Spleen (tissue), 11 donors: ENCODE results near the gene FOXP1. TPM values are rescaled to one million over a fixed set of nuclear protein-coding genes. Genes with fewer than 3 reads are reported as not detected.
A peak's percentile ranks its signal among the peaks of the same experiment; 100 is the strongest.

ENCODE experiments used
- DNase-seq: peaks from one replicate; pipeline ENCODE4 v3.0.0-alpha.2; 2020
- H3K27ac ChIP-seq, 8 donors: fragments of 200-600 bp; sonication (generic) in 7 of 8; 1 replicate in 4 of 8; 2 replicates in 4 of 8; pipeline versions ENCODE4 v1.5.0 to v1.8.0; 2016 to 2021; ENCODE audit warnings: inconsistent platforms in 4 of 8, mild to moderate bottlenecking in 4 of 8, moderate library complexity in 1 of 8
- H3K27me3 ChIP-seq, 7 donors: fragments of 200-600 bp; sonication (generic) in 6 of 7; replicated peaks in 1 of 7; 1 replicate in 4 of 7; 2 replicates in 3 of 7; pipeline versions ENCODE4 v1.5.0 to v1.8.0; 2016 to 2021; ENCODE audit warnings: inconsistent platforms in 3 of 7, mild to moderate bottlenecking in 1 of 7
- H3K36me3 ChIP-seq, 6 donors: fragments of 200-600 bp; sonication (generic) in 5 of 6; 1 replicate in 4 of 6; 2 replicates in 2 of 6; pipeline versions ENCODE4 v1.5.0 to v1.8.0; 2016 to 2021; ENCODE audit warnings: inconsistent platforms in 2 of 6
- H3K4me1 ChIP-seq, 6 donors: fragments of 200-600 bp; sonication (generic) in 5 of 6; 1 replicate in 3 of 6; 2 replicates in 3 of 6; pipeline versions ENCODE4 v1.5.0 to v1.8.0; 2016 to 2021; ENCODE audit warnings: inconsistent platforms in 3 of 6
- H3K4me3 ChIP-seq, 8 donors: fragments of 200-600 bp; sonication (generic) in 7 of 8; 1 replicate in 4 of 8; 2 replicates in 4 of 8; pipeline versions ENCODE4 v1.5.0 to v1.8.0; 2016 to 2021; ENCODE audit warnings: inconsistent platforms in 4 of 8, mild to moderate bottlenecking in 4 of 8, moderate library complexity in 2 of 8
- H3K9me3 ChIP-seq, 8 donors: fragments of 200-600 bp; sonication (generic) in 7 of 8; 1 replicate in 4 of 8; 2 replicates in 4 of 8; pipeline versions ENCODE4 v1.5.0 to v1.8.0; 2016 to 2021; ENCODE audit warnings: inconsistent platforms in 4 of 8
- POLR2A ChIP-seq, 3 donors: fragments of 450-650 bp; IDR thresholded peaks; one replicate each; pipeline ENCODE4 v1.5.1; 2017; ENCODE audit warnings: antibody characterized with exemption in 3 of 3, mild to moderate bottlenecking in 1 of 3
- POLR2AphosphoS5 ChIP-seq, 3 donors: sonication (generic); formaldehyde crosslinking; IDR thresholded peaks; one replicate each; pipeline ENCODE4 v1.5.1; 2017; ENCODE audit warnings: antibody characterized with exemption in 3 of 3
- WGBS, 5 donors: extraction: QIAGEN DNeasy Blood & Tissue Kit in 3 of 5; methylation state at CpG; one replicate each; pipeline versions ENCODE4 v1.1.5 to v1.1.7; 2013 to 2018; 5-methylcytosine and 5-hydroxymethylcytosine counted together
- intact Hi-C: fragments of 100-400 bp; cut with DNase I; formaldehyde crosslinking; loops from one replicate; pipeline ENCODE4 v1.15.0; 2023; ENCODE audit warnings: low total_unique reads
- polyA plus RNA-seq, 3 donors: library from polyadenylated mRNA; stranded (reverse); fragments of 200-250 nt; gene quantifications; one replicate each; pipeline ENCODE4 v1.2.1, GENCODE V29; 2013
- total RNA-seq, 7 donors: library from RNA; depleted of rRNA in 3 of 7; stranded (reverse); fragments of >200 nt in 3 of 7; fragmentation: NEBNext Ultra II Directional in 4 of 7; extraction: Animal tissue kit (Norgen Biotek cat#: 25700) in 4 of 7; gene quantifications; one replicate each; pipeline versions ENCODE4 v1.1.0 to v1.2.1, GENCODE V29; 2016 to 2021
- TF ChIP-seq, protein P1 (sequence below), 11 experiments: fragments of 200-600 bp in 7 of 11; fragments of 450-650 bp in 4 of 11; sonication (generic) in 4 of 11; IDR thresholded peaks in 8 of 11; conservative IDR thresholded peaks in 3 of 11; 1 replicate in 7 of 11; 2 replicates in 4 of 11; pipeline versions ENCODE4 v1.4.0 to v1.8.0; 2016 to 2021; ENCODE audit warnings: antibody characterized with exemption in 11 of 11, inconsistent platforms in 4 of 11, mild to moderate bottlenecking in 1 of 11
- donor health status: healthy with polysubstance abuse.
- donor health status: DM: no; HTN: no; CAD: no; lungs with moderate emphysema.
- donor health status: DM: no; HTN: no; CAD: no.
- donor health status: Bipolar disorder and iron deficiency.
- donor health status: healthy.
- donor health status: DM: no; HTN: no; CAD: no.
- donor health status: DM: yes; HTN: yes; CAD: no.

Gene FOXP1
- total and polyA plus RNA-seq, 10 donors, result 11.1 to 202 (median 153) TPM

DNA sequence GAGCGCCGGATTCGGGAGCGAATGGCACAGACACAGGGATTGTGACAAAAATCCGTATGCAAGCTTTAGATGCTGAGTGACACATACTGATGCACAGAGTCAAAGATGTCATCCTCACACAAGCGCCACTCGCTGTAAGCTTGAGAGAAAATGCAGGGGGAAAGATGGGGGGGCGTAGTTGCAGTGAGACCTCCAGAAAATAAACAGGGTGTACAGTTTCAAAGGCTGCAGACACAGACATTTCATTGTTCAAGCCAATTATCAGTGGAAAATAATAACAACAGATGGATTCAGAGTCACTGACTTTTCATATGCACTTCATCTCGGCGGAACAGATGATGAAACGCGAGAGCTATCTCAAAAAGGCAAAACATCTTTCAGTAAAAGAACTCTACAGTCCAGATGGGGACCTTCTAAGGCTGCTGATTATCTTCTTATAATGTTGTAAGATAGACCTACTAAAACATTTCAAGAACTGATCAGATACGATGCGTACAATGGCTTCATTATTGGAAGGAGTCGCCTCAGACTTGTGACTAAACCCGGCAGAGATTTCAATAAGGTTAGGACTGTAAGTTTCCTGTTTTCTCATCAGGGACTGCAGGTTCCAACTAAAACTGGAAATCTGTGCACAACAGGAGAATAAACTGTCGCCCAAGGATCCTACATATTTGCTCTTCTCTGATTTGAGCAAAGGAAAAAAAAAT lies 275.4 kb downstream of the FOXP1 start:
- H3K4me1 ChIP-seq, result peaks cover 9 to 80% (median 33%) of the 10 kb centered on the region in 6 donors
- no peaks in the 10 kb centered on the region for H3K9me3 ChIP-seq
- H3K4me3 ChIP-seq, result no peak overlapping the region
- intact Hi-C loops, result loop anchor here (10.0 kb wide), 1 partner anchor 277 kb away; the partner anchor contains the start of gene FOXP1
- no peak for DNase-seq
- no peak for TF ChIP-seq POLR2AphosphoS5 (IDR thresholded peaks at IDR 0.05)
- TF ChIP-seq, protein P1, sequence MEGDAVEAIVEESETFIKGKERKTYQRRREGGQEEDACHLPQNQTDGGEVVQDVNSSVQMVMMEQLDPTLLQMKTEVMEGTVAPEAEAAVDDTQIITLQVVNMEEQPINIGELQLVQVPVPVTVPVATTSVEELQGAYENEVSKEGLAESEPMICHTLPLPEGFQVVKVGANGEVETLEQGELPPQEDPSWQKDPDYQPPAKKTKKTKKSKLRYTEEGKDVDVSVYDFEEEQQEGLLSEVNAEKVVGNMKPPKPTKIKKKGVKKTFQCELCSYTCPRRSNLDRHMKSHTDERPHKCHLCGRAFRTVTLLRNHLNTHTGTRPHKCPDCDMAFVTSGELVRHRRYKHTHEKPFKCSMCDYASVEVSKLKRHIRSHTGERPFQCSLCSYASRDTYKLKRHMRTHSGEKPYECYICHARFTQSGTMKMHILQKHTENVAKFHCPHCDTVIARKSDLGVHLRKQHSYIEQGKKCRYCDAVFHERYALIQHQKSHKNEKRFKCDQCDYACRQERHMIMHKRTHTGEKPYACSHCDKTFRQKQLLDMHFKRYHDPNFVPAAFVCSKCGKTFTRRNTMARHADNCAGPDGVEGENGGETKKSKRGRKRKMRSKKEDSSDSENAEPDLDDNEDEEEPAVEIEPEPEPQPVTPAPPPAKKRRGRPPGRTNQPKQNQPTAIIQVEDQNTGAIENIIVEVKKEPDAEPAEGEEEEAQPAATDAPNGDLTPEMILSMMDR (IDR thresholded peaks at IDR 0.05 in 8 of 11, conservative IDR thresholded peaks at IDR 0.05 in 3 of 11), result no peak
- no peak for TF ChIP-seq POLR2A (IDR thresholded peaks at IDR 0.05)
- no peaks in the 10 kb centered on the region for H3K36me3 ChIP-seq
- H3K27me3 ChIP-seq, result no peaks in the 10 kb centered on the region
- H3K27ac ChIP-seq, result no peak overlapping the region
- WGBS, 5 donors, result 85 to 91% (median 89%) methylated on average over 17 of the region's 17 CpGs

DNA sequence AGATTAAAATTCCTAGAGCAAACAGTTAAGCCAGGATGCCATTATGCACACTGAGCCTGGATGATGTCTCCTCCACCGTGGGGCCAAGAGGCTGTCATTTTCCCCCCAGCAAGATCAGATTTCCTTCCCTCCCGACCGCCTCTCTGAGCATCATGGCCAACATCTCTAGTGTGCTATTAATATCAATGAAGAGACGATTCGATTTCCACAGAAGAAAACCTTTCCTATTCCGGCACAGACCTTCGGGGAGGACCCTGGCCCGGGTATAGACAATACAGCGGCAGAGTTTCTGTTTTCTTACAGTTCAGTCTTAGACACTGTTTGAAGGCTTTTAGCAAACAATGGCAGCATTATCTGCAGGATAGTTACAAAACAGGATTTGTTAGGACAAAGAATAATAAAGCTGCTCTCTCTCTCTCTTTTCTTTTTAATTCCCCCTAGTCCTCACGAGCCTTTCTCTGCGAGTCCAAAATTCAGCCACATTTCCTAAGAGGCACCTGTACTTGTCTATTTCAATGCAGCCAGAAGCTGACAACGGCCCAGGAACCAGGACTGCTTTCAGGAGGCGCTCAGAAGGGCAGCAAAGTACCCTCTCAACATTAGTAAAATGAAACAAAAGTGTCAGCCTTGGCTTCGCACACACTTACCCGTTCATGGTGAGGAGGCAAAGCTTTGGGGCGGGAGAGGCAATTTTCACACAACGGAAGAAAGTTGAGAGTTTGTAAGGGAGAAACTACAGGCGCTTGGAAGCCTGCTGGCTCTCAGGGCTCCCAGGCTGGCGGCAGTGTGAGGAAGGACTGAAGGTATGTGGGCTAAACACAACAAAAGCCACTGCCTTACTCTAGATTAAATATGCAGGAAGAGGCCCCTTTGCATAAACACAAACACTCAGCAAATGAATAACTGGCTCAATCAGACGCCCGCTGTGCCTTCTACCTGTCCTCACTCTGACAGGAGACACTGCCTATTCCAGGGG lies 278.0 kb downstream of the FOXP1 start:
- Histone ChIP-seq H3K9me3 (no peaks in the 10 kb centered on the region), H3K36me3 (no peaks in the 10 kb centered on the region), H3K4me3 (peak overlapping the region; percentile 8 to 62 (median 33)), H3K27ac (peak overlapping the region; percentile 49 to 82 (median 76)), H3K4me1 (peaks cover 9 to 94% (median 47%) of the 10 kb centered on the region in 6 donors), H3K27me3 (no peaks in the 10 kb centered on the region)
- TF ChIP-seq POLR2A (IDR thresholded peaks at IDR 0.05) (no peak), POLR2AphosphoS5 (IDR thresholded peaks at IDR 0.05) (peak in 2 of 3 donors; percentile 44 to 47)
- DNase-seq, result peak; percentile 73
- WGBS, 5 donors, result 8 to 23% (median 15%) methylated on average over 21 of the region's 21 CpGs
- intact Hi-C loops, result loop anchor here (10.0 kb wide), 1 partner anchor 279 kb away; the partner anchor contains the start of gene FOXP1

DNA sequence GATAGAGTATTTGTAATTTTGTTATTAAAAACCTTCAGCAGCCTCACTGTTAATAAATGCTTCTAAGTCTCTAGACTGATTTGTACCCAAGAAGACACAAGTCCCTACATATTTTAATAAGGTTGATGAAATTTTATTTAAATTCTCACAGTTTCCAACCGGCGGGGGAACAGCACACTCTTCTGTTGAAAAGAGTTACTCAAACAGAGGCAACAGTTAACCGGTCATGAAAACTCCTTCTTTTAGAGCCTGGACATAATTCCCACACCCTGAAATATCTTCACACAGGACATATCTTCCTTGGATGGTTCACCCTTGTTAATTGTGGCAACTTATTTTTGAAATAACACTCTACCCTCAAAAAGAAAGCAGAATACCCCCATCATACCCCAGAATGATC lies 278.8 kb downstream of the FOXP1 start:
- WGBS, 5 donors, result 21 to 33% (median 29%) methylated on average over 3 of the region's 3 CpGs
- H3K36me3 ChIP-seq, result no peaks in the 10 kb centered on the region
- H3K4me1 ChIP-seq, result peaks cover 9 to 94% (median 40%) of the 10 kb centered on the region in 6 donors
- DNase-seq, result no peak
- no peaks in the 10 kb centered on the region for H3K9me3 ChIP-seq
- no peaks in the 10 kb centered on the region for H3K27me3 ChIP-seq
- H3K4me3 ChIP-seq, result peak overlapping the region; percentile 5 to 62 (median 33)
- TF ChIP-seq, protein P1 (IDR thresholded peaks at IDR 0.05 in 8 of 11, conservative IDR thresholded peaks at IDR 0.05 in 3 of 11), result peak in 2 of 11 experiments; percentile 5 to 30
- TF ChIP-seq POLR2AphosphoS5 (IDR thresholded peaks at IDR 0.05), result no peak
- intact Hi-C loops, result loop anchor here (10.0 kb wide), 1 partner anchor 280 kb away; the partner anchor contains the start of gene FOXP1
- H3K27ac ChIP-seq, result peak overlapping the region in 7 of 8 donors; percentile 58 to 82 (median 78)

DNA sequence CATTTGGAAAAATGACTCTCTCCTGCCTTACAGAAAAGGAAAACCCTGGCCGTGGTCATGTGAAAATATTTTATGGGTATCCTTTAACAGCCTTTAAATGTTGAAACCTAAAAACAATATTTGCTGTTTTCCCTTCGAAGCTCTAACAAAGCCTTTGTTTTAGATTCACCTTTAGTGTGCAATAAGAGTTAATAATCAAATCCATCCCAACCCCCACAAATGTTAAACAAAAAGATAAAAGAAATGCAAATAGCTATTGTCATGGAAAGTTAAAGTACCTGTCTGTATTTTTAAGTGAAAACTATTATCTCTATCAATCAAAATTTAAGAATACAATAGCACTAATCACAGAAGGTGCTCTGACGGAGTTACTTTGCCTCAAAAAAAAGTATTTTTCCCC lies 279.3 kb downstream of the FOXP1 start:
- DNase-seq, result no peak
- TF ChIP-seq POLR2A (IDR thresholded peaks at IDR 0.05) (no peak), POLR2AphosphoS5 (IDR thresholded peaks at IDR 0.05) (no peak)
- TF ChIP-seq, protein P1 (IDR thresholded peaks at IDR 0.05 in 8 of 11, conservative IDR thresholded peaks at IDR 0.05 in 3 of 11), result no peak
- 55 to 77% (median 66%) methylated on average over 3 of the region's 3 CpGs for WGBS, 5 donors
- H3K4me1 ChIP-seq, result peaks cover 9 to 91% (median 40%) of the 10 kb centered on the region in 6 donors
- peak overlapping the region in 7 of 8 donors; percentile 58 to 82 (median 78) for H3K27ac ChIP-seq
- H3K27me3 ChIP-seq, result no peaks in the 10 kb centered on the region
- intact Hi-C loops, result loop anchor here (10.0 kb wide), 1 partner anchor 281 kb away; the partner anchor contains the start of gene FOXP1
- H3K9me3 ChIP-seq, result no peaks in the 10 kb centered on the region
- H3K36me3 ChIP-seq, result peaks cover 0 to 4% (median 0%) of the 10 kb centered on the region in 6 donors
- peak overlapping the region in 5 of 8 donors; percentile 27 to 62 (median 38) for H3K4me3 ChIP-seq
